K562 (cell line): Measurements from ENCODE around the gene AP3B1. TPM values are rescaled to one million over a fixed set of nuclear protein-coding genes. Genes with fewer than 3 reads are reported as not detected.

Source experiments
- ATAC-seq: fragments of 200-7000 bp; cut with Tn5 transposase; 3 replicates; pipeline ENCODE4 v1.9.1; 2020; ENCODE audit warnings: moderate library complexity
- BruUV-seq: library from RNA; stranded (reverse); fragments of 400-500 nt; replicated peaks from 2 replicates; lab custom pipeline; 2021; lab: Mats Ljungman, UMichigan
- CTCF ChIA-PET: fragments of 300-600 bp; formaldehyde crosslinking; extraction: SDS; loops from one replicate; lab custom pipeline; 2021; ENCODE audit warnings: low intra/inter-chr PET ratio; lab: Yijun Ruan, JAX
- POLR2A ChIA-PET: fragments of 300-600, 350-650 bp; sonication (Branson Sonifier 250); formaldehyde crosslinking; extraction: SDS; loops from one replicate; lab custom pipeline; 2021; ENCODE audit warnings: antibody characterized with exemption, inconsistent platforms; lab: Yijun Ruan, JAX
- DNase-seq, 4 experiments: peaks; one replicate each; pipeline versions ENCODE4 v3.0.0 to v3.0.0-alpha.2; 2011 to 2018; ENCODE audit warnings: low spot score in 3 of 4, mixed read lengths in 3 of 4; ENCODE audit errors: extremely low read depth in 1 of 4
- FAIRE-seq: peaks from 2 replicates; lab custom pipeline; 2011; peaks lifted over from hg19 to GRCh38; lab: Jason Lieb, UNC
- H2AFZ ChIP-seq: 2 replicates; pipeline ENCODE4 v1.6.0; 2011; ENCODE audit warnings: low read depth, low read length, control low read depth, inconsistent platforms
- H3K27ac ChIP-seq: fragments of 200-600 bp; 3 replicates; pipeline ENCODE4 v1.8.0; 2011; ENCODE audit warnings: low read depth, mild to moderate bottlenecking, control low read depth, inconsistent platforms, low read length, moderate library complexity, mixed read lengths; ENCODE audit errors: extremely low read depth
- H3K27me3 ChIP-seq, 2 experiments: fragments of 300-600 bp in 1 of 2; 2 replicates in 1 of 2; 3 replicates in 1 of 2; pipeline versions ENCODE4 v1.6.0 to v1.8.0; 2011; ENCODE audit warnings: inconsistent platforms in 2 of 2, low read length in 2 of 2, mild to moderate bottlenecking in 1 of 2, mixed read lengths in 1 of 2, moderate library complexity in 1 of 2; ENCODE audit not compliant: control insufficient read depth in 2 of 2, insufficient read depth in 2 of 2
- H3K36me3 ChIP-seq: fragments of 300-600 bp; 3 replicates; pipeline ENCODE4 v1.8.0; 2011; ENCODE audit warnings: mild to moderate bottlenecking, low read length, inconsistent platforms; ENCODE audit not compliant: control insufficient read depth, insufficient read depth
- H3K4me1 ChIP-seq, 2 experiments: fragments of 200-600 bp in 1 of 2; replicated peaks in 1 of 2; 2 replicates in 1 of 2; 3 replicates in 1 of 2; pipeline versions ENCODE4 v1.5.1 to v1.8.0; 2011; ENCODE audit warnings: inconsistent platforms in 2 of 2, low read length in 2 of 2, mild to moderate bottlenecking in 1 of 2, mixed read lengths in 1 of 2, moderate library complexity in 1 of 2; ENCODE audit not compliant: control insufficient read depth in 2 of 2, insufficient read depth in 2 of 2
- H3K4me2 ChIP-seq: 2 replicates; pipeline ENCODE4 v1.6.1; 2011; ENCODE audit warnings: low read length, control low read depth, inconsistent platforms, mixed read lengths; ENCODE audit not compliant: insufficient read depth
- H3K4me3 ChIP-seq: fragments of 200-600 bp; sonication (generic), shearing (Covaris generic); 2 replicates; pipeline ENCODE4 v1.5.1; 2016; ENCODE audit warnings: control low read depth, inconsistent platforms
- H3K79me2 ChIP-seq: fragments of 200-600 bp; 3 replicates; pipeline ENCODE4 v1.8.0; 2011; ENCODE audit warnings: low read length, inconsistent platforms; ENCODE audit not compliant: control insufficient read depth, insufficient read depth
- H3K9ac ChIP-seq, 2 experiments: 2 replicates each; pipeline versions ENCODE4 v1.6.0 to v1.6.1; 2011; ENCODE audit warnings: low read depth in 2 of 2, low read length in 2 of 2, control low read depth in 1 of 2, inconsistent platforms in 1 of 2, mild to moderate bottlenecking in 1 of 2, mixed read lengths in 1 of 2; ENCODE audit not compliant: insufficient read depth in 1 of 2
- H3K9me1 ChIP-seq: one replicate; pipeline ENCODE4 v1.6.0; 2011; ENCODE audit warnings: inconsistent platforms, mild to moderate bottlenecking, low read length, moderate library complexity; ENCODE audit not compliant: control insufficient read depth, insufficient read depth
- H3K9me3 ChIP-seq: replicated peaks from 2 replicates; pipeline ENCODE4 v1.5.1; 2011; ENCODE audit warnings: low read depth, low read length, inconsistent platforms; ENCODE audit not compliant: control insufficient read depth, insufficient read depth
- H4K20me1 ChIP-seq: replicated peaks from 2 replicates; pipeline ENCODE4 v1.6.1; 2011; ENCODE audit warnings: low read length, inconsistent platforms, mixed read lengths; ENCODE audit not compliant: control insufficient read depth, insufficient read depth
- BDP1 ChIP-seq: IDR thresholded peaks from 3 replicates; pipeline ENCODE4 v1.6.1; 2011; ENCODE audit not compliant: insufficient read length, insufficient read depth
- FIP1L1 ChIP-seq: fragments of 200-400 bp; formaldehyde crosslinking; IDR thresholded peaks from 2 replicates; pipeline ENCODE4 v1.6.1; 2018; ENCODE audit warnings: mild to moderate bottlenecking, low read depth, low read length; ENCODE audit not compliant: poor library complexity, severe bottlenecking
- FOXJ2 ChIP-seq: fragments of 200-800 bp; sonication (Bioruptor generic); IDR thresholded peaks from 2 replicates; pipeline ENCODE4 v1.6.1; 2016; ENCODE audit warnings: missing genetic modification characterization, missing compliant biosample characterization
- HDAC1 ChIP-seq, 2 experiments: fragments of 450-650 bp; IDR thresholded peaks; 2 replicates each; pipeline ENCODE4 v1.6.1; 2016 to 2017; ENCODE audit warnings: inconsistent platforms in 1 of 2, mild to moderate bottlenecking in 1 of 2, moderate library complexity in 1 of 2
- RBM39 ChIP-seq: fragments of 200-400 bp; formaldehyde crosslinking; optimal IDR thresholded peaks from 2 replicates; pipeline ENCODE3; 2018; ENCODE audit warnings: low read depth, low read length
- SRSF3 ChIP-seq: fragments of 200-400 bp; formaldehyde crosslinking; IDR thresholded peaks from 2 replicates; pipeline ENCODE4 v1.6.1; 2016; ENCODE audit warnings: mild to moderate bottlenecking, low read length, moderate library complexity; ENCODE audit not compliant: insufficient read depth
- TFAM ChIP-seq: fragments of 250-450 bp; sonication (Bioruptor Pico); conservative IDR thresholded peaks from 2 replicates; pipeline ENCODE4 v1.5.0; 2021; ENCODE audit warnings: mild to moderate bottlenecking, moderate library complexity
- WGBS: fragments of 100-300 bp; shearing (Covaris generic); methylation state at CpG from one replicate; pipeline ENCODE4 v1.1.6; 2016; ENCODE audit warnings: low coverage, mixed read lengths; ENCODE audit not compliant: insufficient coverage; ENCODE audit errors: missing lambda C conversion rate; 5-methylcytosine and 5-hydroxymethylcytosine counted together
- in situ Hi-C: fragments of 300-500 bp; cut with MboI; formaldehyde crosslinking; loops from 4 replicates; pipeline ENCODE4 v1.15.0; 2018; ENCODE audit warnings: inconsistent platforms, mixed read lengths
- intact Hi-C: fragments of 100-400 bp; cut with micrococcal nuclease; formaldehyde crosslinking; loops from 2 replicates; pipeline ENCODE4 v1.14.2; 2022
- polyA plus RNA-seq, 8 experiments: library from polyadenylated mRNA; depleted of rRNA in 4 of 8; stranded (reverse) in 5 of 8; unstranded in 3 of 8; fragments of >200 nt; fragmentation: Nextera tagmentation in 2 of 8; fragmentation: Illumina TruSeq in 1 of 8; extraction: Ambion mirVana in 2 of 8; extraction: Trizol in 1 of 8; gene quantifications; 2 replicates each; pipeline versions ENCODE4 v1.2.1 to v1.2.3, GENCODE V29; 2011 to 2014; ENCODE audit warnings: inconsistent platforms in 1 of 8, missing spikeins in 1 of 8
- total RNA-seq, 7 experiments: library from RNA; depleted of rRNA in 6 of 7; stranded (reverse); fragments of >200 nt in 6 of 7; fragmentation: Illumina TruSeq in 2 of 7; extraction: Trizol in 2 of 7; gene quantifications; 2 replicates each; pipeline versions ENCODE4 v1.2.1 to v1.2.3, GENCODE V29; 2011 to 2021; ENCODE audit warnings: low replicate concordance in 1 of 7
- TF ChIP-seq, protein P1 (sequence below), 2 experiments: fragments of 150-350 bp in 1 of 2; IDR thresholded peaks; 2 replicates each; pipeline ENCODE4 v1.6.1; 2012 to 2016; ENCODE audit warnings: low read depth in 2 of 2, low read length in 2 of 2, mild to moderate bottlenecking in 1 of 2, moderate library complexity in 1 of 2
- TF ChIP-seq, protein P2 (sequence below): sonication (generic); formaldehyde crosslinking; IDR thresholded peaks from 2 replicates; pipeline ENCODE4 v1.8.0; 2023; ENCODE audit warnings: missing genetic modification reagents, mild to moderate bottlenecking, borderline replicate concordance
- TF ChIP-seq, protein P3 (sequence below): IDR thresholded peaks from 3 replicates; pipeline ENCODE4 v1.6.1; 2011; ENCODE audit warnings: borderline replicate concordance, mild to moderate bottlenecking; ENCODE audit not compliant: insufficient read length, insufficient read depth

AP3B1 gene
- total and polyA plus RNA-seq, 9 of the 15 experiments (the other 6 are each of a cell fraction or from before 2014, with no cell fraction given), result 21.1 to 61.8 (median 42.2) TPM

DNA sequence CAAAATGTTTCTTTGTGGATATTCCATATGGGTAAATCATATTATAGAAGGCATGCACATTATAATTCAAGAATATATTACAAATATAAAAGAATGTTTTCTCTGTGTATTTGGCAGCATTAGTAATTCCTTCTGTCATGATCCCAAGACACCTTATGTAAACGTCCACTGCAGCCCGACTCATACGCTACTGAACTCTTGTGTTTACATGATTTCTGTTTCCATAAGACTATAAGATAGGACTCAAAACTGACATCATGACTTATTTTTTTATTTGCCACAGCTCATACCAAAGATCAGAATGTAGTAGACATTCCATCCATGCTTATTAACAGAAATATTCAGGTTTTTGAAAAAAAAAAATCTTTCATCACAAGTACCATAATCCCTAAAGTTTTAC is 234.1 kb downstream of the AP3B1 start:
- WGBS, result 84% methylated on average over 3 of the region's 3 CpGs
- FAIRE-seq, result no peak
- H3K27ac ChIP-seq, result no peak overlapping the region
- no peak for TF ChIP-seq RBM39
- TF ChIP-seq FIP1L1, result no peak
- no peak for TF ChIP-seq TFAM
- no peak for TF ChIP-seq FOXJ2
- no peak for TF ChIP-seq SRSF3
- TF ChIP-seq HDAC1 (IDR thresholded peaks at IDR 0.05), result no peak
- TF ChIP-seq, protein P1, sequence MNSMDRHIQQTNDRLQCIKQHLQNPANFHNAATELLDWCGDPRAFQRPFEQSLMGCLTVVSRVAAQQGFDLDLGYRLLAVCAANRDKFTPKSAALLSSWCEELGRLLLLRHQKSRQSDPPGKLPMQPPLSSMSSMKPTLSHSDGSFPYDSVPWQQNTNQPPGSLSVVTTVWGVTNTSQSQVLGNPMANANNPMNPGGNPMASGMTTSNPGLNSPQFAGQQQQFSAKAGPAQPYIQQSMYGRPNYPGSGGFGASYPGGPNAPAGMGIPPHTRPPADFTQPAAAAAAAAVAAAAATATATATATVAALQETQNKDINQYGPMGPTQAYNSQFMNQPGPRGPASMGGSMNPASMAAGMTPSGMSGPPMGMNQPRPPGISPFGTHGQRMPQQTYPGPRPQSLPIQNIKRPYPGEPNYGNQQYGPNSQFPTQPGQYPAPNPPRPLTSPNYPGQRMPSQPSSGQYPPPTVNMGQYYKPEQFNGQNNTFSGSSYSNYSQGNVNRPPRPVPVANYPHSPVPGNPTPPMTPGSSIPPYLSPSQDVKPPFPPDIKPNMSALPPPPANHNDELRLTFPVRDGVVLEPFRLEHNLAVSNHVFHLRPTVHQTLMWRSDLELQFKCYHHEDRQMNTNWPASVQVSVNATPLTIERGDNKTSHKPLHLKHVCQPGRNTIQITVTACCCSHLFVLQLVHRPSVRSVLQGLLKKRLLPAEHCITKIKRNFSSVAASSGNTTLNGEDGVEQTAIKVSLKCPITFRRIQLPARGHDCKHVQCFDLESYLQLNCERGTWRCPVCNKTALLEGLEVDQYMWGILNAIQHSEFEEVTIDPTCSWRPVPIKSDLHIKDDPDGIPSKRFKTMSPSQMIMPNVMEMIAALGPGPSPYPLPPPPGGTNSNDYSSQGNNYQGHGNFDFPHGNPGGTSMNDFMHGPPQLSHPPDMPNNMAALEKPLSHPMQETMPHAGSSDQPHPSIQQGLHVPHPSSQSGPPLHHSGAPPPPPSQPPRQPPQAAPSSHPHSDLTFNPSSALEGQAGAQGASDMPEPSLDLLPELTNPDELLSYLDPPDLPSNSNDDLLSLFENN (IDR thresholded peaks at IDR 0.05; ENCODE audit: low read depth in 2 of 2, low read length in 2 of 2), result no peak
- TF ChIP-seq, protein P2, sequence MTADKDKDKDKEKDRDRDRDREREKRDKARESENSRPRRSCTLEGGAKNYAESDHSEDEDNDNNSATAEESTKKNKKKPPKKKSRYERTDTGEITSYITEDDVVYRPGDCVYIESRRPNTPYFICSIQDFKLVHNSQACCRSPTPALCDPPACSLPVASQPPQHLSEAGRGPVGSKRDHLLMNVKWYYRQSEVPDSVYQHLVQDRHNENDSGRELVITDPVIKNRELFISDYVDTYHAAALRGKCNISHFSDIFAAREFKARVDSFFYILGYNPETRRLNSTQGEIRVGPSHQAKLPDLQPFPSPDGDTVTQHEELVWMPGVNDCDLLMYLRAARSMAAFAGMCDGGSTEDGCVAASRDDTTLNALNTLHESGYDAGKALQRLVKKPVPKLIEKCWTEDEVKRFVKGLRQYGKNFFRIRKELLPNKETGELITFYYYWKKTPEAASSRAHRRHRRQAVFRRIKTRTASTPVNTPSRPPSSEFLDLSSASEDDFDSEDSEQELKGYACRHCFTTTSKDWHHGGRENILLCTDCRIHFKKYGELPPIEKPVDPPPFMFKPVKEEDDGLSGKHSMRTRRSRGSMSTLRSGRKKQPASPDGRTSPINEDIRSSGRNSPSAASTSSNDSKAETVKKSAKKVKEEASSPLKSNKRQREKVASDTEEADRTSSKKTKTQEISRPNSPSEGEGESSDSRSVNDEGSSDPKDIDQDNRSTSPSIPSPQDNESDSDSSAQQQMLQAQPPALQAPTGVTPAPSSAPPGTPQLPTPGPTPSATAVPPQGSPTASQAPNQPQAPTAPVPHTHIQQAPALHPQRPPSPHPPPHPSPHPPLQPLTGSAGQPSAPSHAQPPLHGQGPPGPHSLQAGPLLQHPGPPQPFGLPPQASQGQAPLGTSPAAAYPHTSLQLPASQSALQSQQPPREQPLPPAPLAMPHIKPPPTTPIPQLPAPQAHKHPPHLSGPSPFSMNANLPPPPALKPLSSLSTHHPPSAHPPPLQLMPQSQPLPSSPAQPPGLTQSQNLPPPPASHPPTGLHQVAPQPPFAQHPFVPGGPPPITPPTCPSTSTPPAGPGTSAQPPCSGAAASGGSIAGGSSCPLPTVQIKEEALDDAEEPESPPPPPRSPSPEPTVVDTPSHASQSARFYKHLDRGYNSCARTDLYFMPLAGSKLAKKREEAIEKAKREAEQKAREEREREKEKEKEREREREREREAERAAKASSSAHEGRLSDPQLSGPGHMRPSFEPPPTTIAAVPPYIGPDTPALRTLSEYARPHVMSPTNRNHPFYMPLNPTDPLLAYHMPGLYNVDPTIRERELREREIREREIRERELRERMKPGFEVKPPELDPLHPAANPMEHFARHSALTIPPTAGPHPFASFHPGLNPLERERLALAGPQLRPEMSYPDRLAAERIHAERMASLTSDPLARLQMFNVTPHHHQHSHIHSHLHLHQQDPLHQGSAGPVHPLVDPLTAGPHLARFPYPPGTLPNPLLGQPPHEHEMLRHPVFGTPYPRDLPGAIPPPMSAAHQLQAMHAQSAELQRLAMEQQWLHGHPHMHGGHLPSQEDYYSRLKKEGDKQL, result no peak
- TF ChIP-seq, protein P3, sequence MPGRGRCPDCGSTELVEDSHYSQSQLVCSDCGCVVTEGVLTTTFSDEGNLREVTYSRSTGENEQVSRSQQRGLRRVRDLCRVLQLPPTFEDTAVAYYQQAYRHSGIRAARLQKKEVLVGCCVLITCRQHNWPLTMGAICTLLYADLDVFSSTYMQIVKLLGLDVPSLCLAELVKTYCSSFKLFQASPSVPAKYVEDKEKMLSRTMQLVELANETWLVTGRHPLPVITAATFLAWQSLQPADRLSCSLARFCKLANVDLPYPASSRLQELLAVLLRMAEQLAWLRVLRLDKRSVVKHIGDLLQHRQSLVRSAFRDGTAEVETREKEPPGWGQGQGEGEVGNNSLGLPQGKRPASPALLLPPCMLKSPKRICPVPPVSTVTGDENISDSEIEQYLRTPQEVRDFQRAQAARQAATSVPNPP, result no peak
- TF ChIP-seq BDP1, result no peak

More for the DNA sequence above, 234.1 kb downstream of the AP3B1 start:
- intact Hi-C loops, result no loop called here
- peaks cover 0 to 5% of the 10 kb centered on the region in 2 experiments; a peak in 2 of 5 replicates for H3K4me1 ChIP-seq
- POLR2A ChIA-PET, result no interaction called here
- no peaks in the 10 kb centered on the region for H3K9me1 ChIP-seq
- H3K36me3 ChIP-seq, result no peaks in the 10 kb centered on the region
- H3K27me3 ChIP-seq, result no peaks in the 10 kb centered on the region
- H3K4me3 ChIP-seq, result no peak overlapping the region
- in situ Hi-C loops, result no loop called here
- CTCF ChIA-PET, result interaction anchor here (0.6 kb wide), 1 partner anchor 408 kb away, joined by 5 read pairs; no protein-coding TSS in a partner anchor
- H3K79me2 ChIP-seq, result no peaks in the 10 kb centered on the region
- no peaks in the 10 kb centered on the region for H4K20me1 ChIP-seq
- no peak for DNase-seq
- no TSS peak for BruUV-seq
- H3K9me3 ChIP-seq, result no peaks in the 10 kb centered on the region
- no peak overlapping the region for H3K9ac ChIP-seq
- ATAC-seq, result no peak
- no peak overlapping the region for H3K4me2 ChIP-seq
- H2AFZ ChIP-seq, result no peak overlapping the region
